Measurements from ENCODE around the gene KLHL3. TPM values are rescaled to one million over a fixed set of nuclear protein-coding genes. Genes with fewer than 3 reads are reported as not detected.

The KLHL3 gene
- total RNA-seq, 4 donors from 2014 or later, result 22.5 to 35.7 (median 27.5) TPM

DNA sequence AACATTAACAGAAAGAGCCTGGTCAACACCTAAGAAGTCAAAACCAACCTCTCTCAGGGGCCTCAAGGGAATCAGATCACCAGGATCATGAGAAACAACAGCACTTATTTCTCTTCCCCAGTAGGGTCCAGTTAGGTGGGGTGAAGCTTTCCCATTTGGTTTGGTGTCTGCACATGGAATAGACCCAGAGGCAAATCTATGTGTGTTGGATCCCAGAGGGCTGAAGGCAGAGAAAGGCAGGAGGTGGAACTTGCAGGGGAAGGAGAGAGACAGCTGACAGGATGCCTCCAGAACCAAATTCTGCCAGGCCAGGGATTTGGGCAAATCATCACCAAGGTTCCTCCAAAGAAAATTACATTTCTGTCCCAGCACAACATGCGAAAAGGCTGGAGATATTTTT, 132.0 kb downstream of the KLHL3 start:
- TF ChIP-seq EP300 (IDR thresholded peaks at IDR 0.05) (no peak), POLR2A (IDR thresholded peaks at IDR 0.05) (no peak)
- TF ChIP-seq, protein P1, sequence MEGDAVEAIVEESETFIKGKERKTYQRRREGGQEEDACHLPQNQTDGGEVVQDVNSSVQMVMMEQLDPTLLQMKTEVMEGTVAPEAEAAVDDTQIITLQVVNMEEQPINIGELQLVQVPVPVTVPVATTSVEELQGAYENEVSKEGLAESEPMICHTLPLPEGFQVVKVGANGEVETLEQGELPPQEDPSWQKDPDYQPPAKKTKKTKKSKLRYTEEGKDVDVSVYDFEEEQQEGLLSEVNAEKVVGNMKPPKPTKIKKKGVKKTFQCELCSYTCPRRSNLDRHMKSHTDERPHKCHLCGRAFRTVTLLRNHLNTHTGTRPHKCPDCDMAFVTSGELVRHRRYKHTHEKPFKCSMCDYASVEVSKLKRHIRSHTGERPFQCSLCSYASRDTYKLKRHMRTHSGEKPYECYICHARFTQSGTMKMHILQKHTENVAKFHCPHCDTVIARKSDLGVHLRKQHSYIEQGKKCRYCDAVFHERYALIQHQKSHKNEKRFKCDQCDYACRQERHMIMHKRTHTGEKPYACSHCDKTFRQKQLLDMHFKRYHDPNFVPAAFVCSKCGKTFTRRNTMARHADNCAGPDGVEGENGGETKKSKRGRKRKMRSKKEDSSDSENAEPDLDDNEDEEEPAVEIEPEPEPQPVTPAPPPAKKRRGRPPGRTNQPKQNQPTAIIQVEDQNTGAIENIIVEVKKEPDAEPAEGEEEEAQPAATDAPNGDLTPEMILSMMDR (IDR thresholded peaks at IDR 0.05), result no peak
- Histone ChIP-seq H3K4me3 (no peak overlapping the region), H3K27me3 (peaks cover 0 to 5% of the 10 kb centered on the region in 2 donors), H3K9me3 (no peaks in the 10 kb centered on the region), H3K27ac (no peak overlapping the region), H3K4me1 (no peaks in the 10 kb centered on the region), H3K36me3 (no peaks in the 10 kb centered on the region)
- no peak for DNase-seq (ENCODE audit: low spot score in 2 of 2)
- WGBS, 2 donors, result 90 to 100% methylated on average over 1 of the region's 1 CpG

DNA sequence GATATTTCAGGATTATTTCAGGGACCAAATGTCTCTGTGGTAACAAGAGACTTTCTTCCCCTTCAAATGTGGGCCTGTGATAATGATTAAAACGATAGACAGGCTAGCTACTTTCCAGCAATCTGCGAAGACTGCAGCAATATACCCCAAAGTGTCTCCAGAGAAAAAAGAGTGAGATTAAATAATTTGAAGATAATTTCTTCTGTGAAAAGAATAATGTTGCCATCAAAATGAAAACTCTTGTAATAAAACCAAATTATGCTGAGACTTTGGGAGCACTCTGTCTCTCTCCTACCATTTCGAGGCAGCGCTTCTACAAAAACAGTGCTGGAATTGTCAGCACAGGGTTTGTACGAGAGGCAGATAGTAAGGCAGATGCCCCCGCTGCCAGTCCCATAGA, 132.5 kb downstream of the KLHL3 start:
- no peak for TF ChIP-seq EP300 (IDR thresholded peaks at IDR 0.05)
- TF ChIP-seq, protein P1 (IDR thresholded peaks at IDR 0.05), result no peak
- peaks cover 0 to 6% of the 10 kb centered on the region in 2 donors for H3K27me3 ChIP-seq
- no peak overlapping the region for H3K4me3 ChIP-seq

DNA sequence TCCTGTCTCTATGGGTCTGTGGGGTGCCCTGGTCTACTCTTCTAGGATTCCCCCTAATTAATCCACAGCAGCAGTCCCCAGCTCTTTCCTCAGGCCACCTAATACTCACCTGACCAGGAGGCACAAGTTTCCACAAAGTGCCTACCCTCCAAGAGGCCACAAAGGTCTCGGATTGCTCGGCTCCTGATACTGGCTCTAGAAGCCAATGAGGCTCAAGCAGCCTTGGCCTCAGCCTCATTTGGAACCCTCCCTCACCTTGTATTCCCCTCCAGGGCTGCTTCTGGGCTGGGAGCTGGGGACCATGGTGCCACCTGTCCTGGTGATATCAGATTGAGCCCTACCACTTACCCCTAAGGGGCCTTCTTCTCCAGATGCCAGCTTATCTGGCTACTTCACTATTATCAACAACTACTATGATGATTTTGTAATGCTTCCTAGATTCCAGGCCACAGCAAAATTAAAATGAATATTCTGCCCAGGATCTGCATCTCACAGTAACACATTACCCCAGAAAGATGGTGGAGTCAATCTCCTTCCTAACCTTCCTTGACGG, 133.1 kb downstream of the KLHL3 start:
- Histone ChIP-seq H3K27ac (no peak overlapping the region), H3K9me3 (no peaks in the 10 kb centered on the region), H3K27me3 (peaks cover 0 to 11% of the 10 kb centered on the region in 2 donors), H3K4me1 (no peaks in the 10 kb centered on the region), H3K4me3 (no peak overlapping the region), H3K36me3 (no peaks in the 10 kb centered on the region)
- TF ChIP-seq POLR2A (IDR thresholded peaks at IDR 0.05), result no peak
- TF ChIP-seq, protein P1 (IDR thresholded peaks at IDR 0.05), result no peak
- no peak for TF ChIP-seq EP300 (IDR thresholded peaks at IDR 0.05)
- no peak for DNase-seq (ENCODE audit: low spot score in 2 of 2)
- WGBS, 2 donors, result 94 to 100% methylated on average over 3 of the region's 3 CpGs

More for the DNA sequence above, 132.5 kb downstream of the KLHL3 start:
- DNase-seq (ENCODE audit: low spot score in 2 of 2), result no peak
- WGBS, 2 donors, result 83 to 92% methylated on average over 6 of the region's 6 CpGs
- Histone ChIP-seq H3K4me1 (no peaks in the 10 kb centered on the region), H3K27ac (no peak overlapping the region), H3K9me3 (no peaks in the 10 kb centered on the region), H3K36me3 (no peaks in the 10 kb centered on the region)

DNA sequence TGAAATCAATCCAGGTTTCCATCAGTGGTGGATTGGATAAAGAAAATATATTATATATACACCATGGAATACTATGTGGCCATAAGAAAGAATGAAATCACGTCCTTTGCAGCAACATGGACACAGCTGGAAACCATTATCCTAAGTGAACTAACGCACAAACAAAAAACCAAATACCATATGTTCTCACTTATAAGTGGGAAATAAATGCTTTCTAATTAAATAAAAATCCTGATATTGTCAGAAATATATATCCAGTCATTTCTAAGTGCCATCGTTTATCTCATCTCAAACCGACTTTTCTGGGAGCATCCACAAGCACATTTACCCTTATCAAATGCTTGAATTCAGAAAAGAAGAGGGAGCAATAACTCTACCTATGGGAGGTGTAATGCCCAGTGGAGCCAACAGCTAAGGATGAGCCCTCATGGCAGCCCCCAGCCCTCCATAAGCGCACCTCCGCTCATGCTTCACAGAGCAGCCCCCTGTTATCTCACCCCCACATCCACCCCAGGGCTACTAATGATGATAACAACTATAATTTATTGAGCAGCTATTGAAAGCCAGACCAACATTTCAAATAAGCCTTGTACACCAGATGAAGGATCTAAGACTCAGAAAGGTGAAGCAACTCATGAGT, 135.0 kb downstream of the KLHL3 start:
- no peak for TF ChIP-seq POLR2A (IDR thresholded peaks at IDR 0.05)
- TF ChIP-seq, protein P1 (IDR thresholded peaks at IDR 0.05), result no peak
- no peak for TF ChIP-seq EP300 (IDR thresholded peaks at IDR 0.05)
- no peak overlapping the region for H3K4me3 ChIP-seq
- no peak for DNase-seq (ENCODE audit: low spot score in 2 of 2)
- H3K4me1 ChIP-seq, result no peaks in the 10 kb centered on the region
- no peaks in the 10 kb centered on the region for H3K9me3 ChIP-seq
- 72 to 76% methylated on average over 6 of the region's 6 CpGs for WGBS, 2 donors
- peaks cover 0 to 11% of the 10 kb centered on the region in 2 donors for H3K27me3 ChIP-seq
- H3K36me3 ChIP-seq, result no peaks in the 10 kb centered on the region
- H3K27ac ChIP-seq, result no peak overlapping the region

DNA sequence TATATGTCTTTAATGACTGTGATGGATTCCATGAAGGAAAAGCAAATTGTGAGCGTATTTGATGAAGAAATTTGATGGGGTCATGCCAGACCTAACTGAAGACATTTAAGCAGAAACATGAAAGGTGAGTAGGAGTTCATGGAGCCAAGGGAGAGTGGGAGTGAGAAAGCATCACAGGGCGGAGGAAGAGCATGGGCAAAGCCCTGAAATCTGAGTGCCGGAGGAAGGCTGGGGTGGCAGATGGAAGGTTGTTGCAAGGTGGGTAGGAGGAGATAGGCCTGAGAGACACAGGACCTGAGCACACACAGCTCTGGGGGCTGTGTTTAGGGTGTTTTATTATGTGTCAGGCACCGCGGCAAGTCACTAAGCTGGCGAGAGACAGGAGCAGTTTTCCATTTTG, 136.4 kb downstream of the KLHL3 start:
- TF ChIP-seq, protein P1 (IDR thresholded peaks at IDR 0.05), result no peak
- TF ChIP-seq EP300 (IDR thresholded peaks at IDR 0.05), result no peak
- no peak for TF ChIP-seq POLR2A (IDR thresholded peaks at IDR 0.05)
- Histone ChIP-seq H3K27ac (no peak overlapping the region), H3K9me3 (no peaks in the 10 kb centered on the region), H3K27me3 (peaks cover 0 to 11% of the 10 kb centered on the region in 2 donors), H3K4me3 (no peak overlapping the region), H3K4me1 (no peaks in the 10 kb centered on the region), H3K36me3 (no peaks in the 10 kb centered on the region)
- no peak for DNase-seq (ENCODE audit: low spot score in 2 of 2)
- 72 to 89% methylated on average over 6 of the region's 6 CpGs for WGBS, 2 donors
